Keratinocyte (primary cell): ENCODE data around the gene ADCY5. TPM values are rescaled to one million over a fixed set of nuclear protein-coding genes. Genes with fewer than 3 reads are reported as not detected.

Experiments used
- DNase-seq: peaks from one replicate; pipeline ENCODE4 v3.0.0-alpha.2; 2011; ENCODE audit warnings: low read depth, missing footprints, low spot score
- FAIRE-seq: peaks from 2 replicates; lab custom pipeline; 2011; peaks lifted over from hg19 to GRCh38; lab: Jason Lieb, UNC
- H2AFZ ChIP-seq: 2 replicates; pipeline ENCODE4 v1.6.0; 2012; ENCODE audit warnings: low read length, control low read depth, inconsistent platforms; ENCODE audit not compliant: control insufficient read depth
- H3K27ac ChIP-seq: 2 replicates; pipeline ENCODE4 v1.5.1; 2011; ENCODE audit warnings: low read length; ENCODE audit not compliant: control insufficient read depth, insufficient read depth
- H3K27me3 ChIP-seq: 3 replicates; pipeline ENCODE4 v1.6.0; 2011; ENCODE audit warnings: low read length; ENCODE audit not compliant: control insufficient read depth, insufficient read depth; ENCODE audit errors: extremely low read depth
- H3K36me3 ChIP-seq, 2 experiments: 2 replicates in 1 of 2; 3 replicates in 1 of 2; pipeline ENCODE4 v1.5.1; 2011; ENCODE audit warnings: low read length in 2 of 2, mild to moderate bottlenecking in 1 of 2; ENCODE audit not compliant: control insufficient read depth in 2 of 2, insufficient read depth in 2 of 2; ENCODE audit errors: extremely low read depth in 1 of 2
- H3K4me1 ChIP-seq: 3 replicates; pipeline ENCODE4 v1.5.1; 2011; ENCODE audit warnings: low read length; ENCODE audit not compliant: control insufficient read depth, insufficient read depth; ENCODE audit errors: extremely low read depth
- H3K4me2 ChIP-seq: 3 replicates; pipeline ENCODE4 v1.6.0; 2011; ENCODE audit warnings: low read depth, low read length; ENCODE audit not compliant: control insufficient read depth, insufficient read depth; ENCODE audit errors: extremely low read depth
- H3K4me3 ChIP-seq, 3 experiments: fragments of 200-600 bp in 1 of 3; sonication (generic) in 1 of 3; 2 replicates in 2 of 3; 3 replicates in 1 of 3; pipeline ENCODE4 v1.5.1; 2011 to 2016; ENCODE audit warnings: low read length in 3 of 3, mild to moderate bottlenecking in 3 of 3, control low read depth in 2 of 3, inconsistent platforms in 1 of 3, low read depth in 1 of 3, mixed read lengths in 1 of 3, mixed run types in 1 of 3, moderate library complexity in 1 of 3; ENCODE audit not compliant: control insufficient read depth in 2 of 3, insufficient read depth in 2 of 3; ENCODE audit errors: extremely low read depth in 1 of 3
- H3K79me2 ChIP-seq: 2 replicates; pipeline ENCODE4 v1.6.0; 2012; ENCODE audit warnings: low read length; ENCODE audit not compliant: control insufficient read depth, insufficient read depth
- H3K9ac ChIP-seq: 3 replicates; pipeline ENCODE4 v1.6.0; 2011; ENCODE audit warnings: low read length; ENCODE audit not compliant: control insufficient read depth, insufficient read depth; ENCODE audit errors: extremely low read depth
- H3K9me1 ChIP-seq: 3 replicates; pipeline ENCODE4 v1.6.0; 2011; ENCODE audit warnings: low read length; ENCODE audit not compliant: control insufficient read depth, insufficient read depth; ENCODE audit errors: extremely low read depth
- H3K9me3 ChIP-seq: 2 replicates; pipeline ENCODE4 v1.5.1; 2012; ENCODE audit warnings: low read depth, low read length; ENCODE audit not compliant: control insufficient read depth
- H4K20me1 ChIP-seq: 3 replicates; pipeline ENCODE4 v1.6.0; 2011; ENCODE audit warnings: low read length; ENCODE audit not compliant: control insufficient read depth, insufficient read depth; ENCODE audit errors: extremely low read depth
- CTCF ChIP-seq, 3 experiments: IDR thresholded peaks in 1 of 3; conservative IDR thresholded peaks in 1 of 3; optimal IDR thresholded peaks in 1 of 3; 2 replicates in 2 of 3; 3 replicates in 1 of 3; pipeline versions ENCODE3 to v1.5.1; 2011; ENCODE audit warnings: low read length in 3 of 3, mild to moderate bottlenecking in 3 of 3, moderate library complexity in 2 of 3, control low read depth in 1 of 3, inconsistent platforms in 1 of 3; ENCODE audit not compliant: insufficient read depth in 2 of 3; ENCODE audit errors: extremely low read depth in 1 of 3
- EZH2 ChIP-seq: IDR thresholded peaks from one replicate; pipeline ENCODE4 v1.6.1; 2012; ENCODE audit warnings: inconsistent platforms, mild to moderate bottlenecking, low read length, moderate library complexity
- dilution Hi-C: fragments of 300-500 bp; cut with MboI; formaldehyde crosslinking; loops from one replicate; pipeline ENCODE4 v1.7.0; 2020; ENCODE audit warnings: low sequenced_read_pairs; ENCODE audit not compliant: extremely low pct_ligation_motif_present
- polyA minus RNA-seq, 3 experiments: library from RNA; depleted of rRNA, polyadenylated mRNA; stranded (reverse); fragments of >200 nt; gene quantifications; 1 replicate in 1 of 3; 2 replicates in 1 of 3; 3 replicates in 1 of 3; pipeline ENCODE4 v1.2.3, GENCODE V29; 2011
- polyA plus RNA-seq, 5 experiments: library from polyadenylated mRNA; depleted of rRNA in 3 of 5; stranded (reverse) in 3 of 5; stranded (forward) in 1 of 5; unstranded in 1 of 5; fragments of >200 nt; gene quantifications; 1 replicate in 1 of 5; 2 replicates in 3 of 5; 3 replicates in 1 of 5; pipeline versions ENCODE4 v1.2.1 to v1.2.3, GENCODE V29; 2011 to 2012; ENCODE audit warnings: missing spikeins in 2 of 5, low read depth in 1 of 5, low replicate concordance in 1 of 5

Gene ADCY5
- 0.04 TPM in 1 of 3 replicates, not detected in the others for polyA plus RNA-seq
- not detected for polyA plus RNA-seq (2011; ENCODE audit: low read depth)
- polyA plus RNA-seq (2011; cell fraction: cytosol; rRNA removed): not detected in 2 replicates
- polyA plus RNA-seq (2011; cell fraction: nucleus; rRNA removed): 0.07 TPM in 1 of 2 replicates, not detected in the other
- 0.08 and 0.34 TPM in 2 replicates for polyA plus RNA-seq (2012; ENCODE audit: low replicate concordance)
- 0.03 to 2.5 TPM (median 0.77 TPM) in 3 replicates for polyA minus RNA-seq
- not detected for polyA minus RNA-seq (2011; cell fraction: cytosol; rRNA and poly(A)+ RNA removed)
- polyA minus RNA-seq (2011; cell fraction: nucleus; rRNA and poly(A)+ RNA removed): not detected in 2 replicates

GRCh38 chr3:123448536-123449101 lies at the start of gene ADCY5:
Gene ADCY5 (minus strand): TSS chr3:123449090. CDS start chr3:123448545, 545 bp downstream.
- peak within 1 kb of the TSS; percentile 71 for H3K4me2 ChIP-seq
- H3K9ac ChIP-seq: no peak within 1 kb of the TSS
- H3K27me3 ChIP-seq: peaks cover 70% of the 10 kb centered on the region
- H3K9me3 ChIP-seq: no peaks in the 10 kb centered on the region
- no peak within 1 kb of the TSS for H3K27ac ChIP-seq
- no peaks in the 10 kb centered on the region for H3K9me1 ChIP-seq
- TF ChIP-seq EZH2 (peak; percentile 99), CTCF (optimal IDR thresholded peaks at IDR 0.05 in 1 of 3, IDR thresholded peaks at IDR 0.05 in 1 of 3, conservative IDR thresholded peaks at IDR 0.05 in 1 of 3; ENCODE audit: extremely low read depth in 1 of 3, insufficient read depth in 2 of 3, low read length in 3 of 3) (no peak)
- H3K79me2 ChIP-seq: no peaks in the 10 kb centered on the region
- no peaks in the 10 kb centered on the region for H3K36me3 ChIP-seq
- H4K20me1 ChIP-seq: peaks cover 2% of the 10 kb centered on the region
- no peaks in the 10 kb centered on the region for H3K4me1 ChIP-seq
- FAIRE-seq: no peak
- no peak for DNase-seq
- H3K4me3 ChIP-seq: peak within 1 kb of the TSS; percentile 29 to 57 (median 38)
- dilution Hi-C loops: no loop called here
- peak within 1 kb of the TSS; percentile 22 for H2AFZ ChIP-seq

GRCh38 chr3:123493912-123494311 lies 45.0 kb upstream of the ADCY5 start:
- H2AFZ ChIP-seq: no peak overlapping the region
- no peak overlapping the region for H3K4me2 ChIP-seq
- H3K4me1 ChIP-seq: no peaks in the 10 kb centered on the region
- H3K9ac ChIP-seq: no peak overlapping the region
- no peaks in the 10 kb centered on the region for H4K20me1 ChIP-seq
- dilution Hi-C loops: no loop called here
- no peaks in the 10 kb centered on the region for H3K79me2 ChIP-seq
- H3K36me3 ChIP-seq: peaks cover 34 to 35% of the 10 kb centered on the region in 2 experiments
- no peaks in the 10 kb centered on the region for H3K9me1 ChIP-seq
- no peaks in the 10 kb centered on the region for H3K9me3 ChIP-seq
- H3K27me3 ChIP-seq: no peaks in the 10 kb centered on the region
- DNase-seq: no peak
- no peak for FAIRE-seq
- H3K4me3 ChIP-seq: no peak overlapping the region
- TF ChIP-seq EZH2: no peak
- TF ChIP-seq CTCF (optimal IDR thresholded peaks at IDR 0.05 in 1 of 3, IDR thresholded peaks at IDR 0.05 in 1 of 3, conservative IDR thresholded peaks at IDR 0.05 in 1 of 3; ENCODE audit: extremely low read depth in 1 of 3, insufficient read depth in 2 of 3, low read length in 3 of 3): no peak
- no peak overlapping the region for H3K27ac ChIP-seq
